Right atrium auricular region (tissue), 2 donors: ENCODE data around the gene ZNF691. TPM values are rescaled to one million over a fixed set of nuclear protein-coding genes. Genes with fewer than 3 reads are reported as not detected.
"Not testable (repeated sequence)": the region's sequence is repeated elsewhere in the genome, so short reads cannot be mapped to it uniquely, and the experiment has no call there.

Source experiments
- DNase-seq: peaks from one replicate; pipeline ENCODE4 v3.0.0-alpha.2; 2019; ENCODE audit warnings: low spot score
- H3K27ac ChIP-seq, 2 donors: fragments of 200-600 bp; sonication (generic); 1 replicate in 1 of 2; 2 replicates in 1 of 2; pipeline ENCODE4 v1.5.1; 2016 to 2019
- H3K27me3 ChIP-seq, 2 donors: fragments of 200-600 bp; sonication (generic); one replicate each; pipeline versions ENCODE4 v1.5.1 to v1.6.0; 2017 to 2019
- H3K36me3 ChIP-seq: fragments of 200-600 bp; sonication (generic); one replicate; pipeline ENCODE4 v1.5.1; 2016
- H3K4me1 ChIP-seq, 2 donors: fragments of 200-600 bp; sonication (generic); one replicate each; pipeline versions ENCODE4 v1.5.1 to v1.6.0; 2017 to 2019
- H3K4me3 ChIP-seq, 2 donors: fragments of 200-600 bp; sonication (generic); 1 replicate in 1 of 2; 2 replicates in 1 of 2; pipeline ENCODE4 v1.5.1; 2017 to 2019; ENCODE audit warnings: mild to moderate bottlenecking in 1 of 2, moderate library complexity in 1 of 2
- H3K9me3 ChIP-seq, 2 donors: fragments of 200-600 bp; sonication (generic); one replicate each; pipeline ENCODE4 v1.5.1; 2019
- CTCF ChIP-seq, 2 donors: fragments of 200-600 bp; sonication (generic); IDR thresholded peaks; one replicate each; pipeline ENCODE4 v1.5.1; 2019; ENCODE audit warnings: antibody characterized with exemption in 2 of 2
- total RNA-seq, 2 donors: library from RNA; depleted of rRNA; stranded (reverse); fragments of >200 nt; gene quantifications; one replicate each; pipeline ENCODE4 v1.1.0, GENCODE V29; 2016

The ZNF691 gene
- total RNA-seq, 2 donors from 2014 or later = 10.2 to 11.6 TPM

- peaks cover 5% of the 10 kb centered on the region for H3K36me3 ChIP-seq
- no peak overlapping the region for H3K4me3 ChIP-seq
- no peaks in the 10 kb centered on the region for H3K27me3 ChIP-seq
- no peaks in the 10 kb centered on the region for H3K9me3 ChIP-seq
- DNase-seq = no peak
- no peak overlapping the region for H3K27ac ChIP-seq
- no peak for TF ChIP-seq CTCF (IDR thresholded peaks at IDR 0.05)
- no peaks in the 10 kb centered on the region for H3K4me1 ChIP-seq
Observed at GRCh38 chr1:42806593-42806992, 39.8 kb upstream of the ZNF691 start.

GRCh38 chr1:42807056-42807668, 39.3 kb upstream of the ZNF691 start:
- Histone ChIP-seq H3K4me1 (no peaks in the 10 kb centered on the region), H3K27me3 (no peaks in the 10 kb centered on the region), H3K9me3 (no peaks in the 10 kb centered on the region), H3K36me3 (peaks cover 5% of the 10 kb centered on the region), H3K27ac (no peak overlapping the region), H3K4me3 (no peak overlapping the region)
- no peak for TF ChIP-seq CTCF (IDR thresholded peaks at IDR 0.05)
- no peak for DNase-seq

- peaks cover 0 to 21% of the 10 kb centered on the region in 2 donors for H3K4me1 ChIP-seq
- DNase-seq, H3K36me3 ChIP-seq, H3K27me3 ChIP-seq, H3K27ac ChIP-seq, H3K9me3 ChIP-seq, H3K4me3 ChIP-seq: not testable (repeated sequence)
Observed at GRCh38 chr1:42814815-42815214, 31.6 kb upstream of the ZNF691 start.

GRCh38 chr1:42815941-42816584, 30.4 kb upstream of the ZNF691 start:
- H3K4me3 ChIP-seq = peak overlapping the region; percentile 72 to 90
- DNase-seq = no peak
- peaks cover 0 to 21% of the 10 kb centered on the region in 2 donors for H3K4me1 ChIP-seq
- H3K9me3 ChIP-seq = no peaks in the 10 kb centered on the region
- H3K27ac ChIP-seq = peak overlapping the region; percentile 97 to 99
- no peaks in the 10 kb centered on the region for H3K36me3 ChIP-seq
- no peaks in the 10 kb centered on the region for H3K27me3 ChIP-seq
- no peak for TF ChIP-seq CTCF (IDR thresholded peaks at IDR 0.05)

- no peaks in the 10 kb centered on the region for H3K9me3 ChIP-seq
- H3K27ac ChIP-seq = peak within 1 kb of the TSS; percentile 97 to 99
- no peaks in the 10 kb centered on the region for H3K36me3 ChIP-seq
- TF ChIP-seq CTCF (IDR thresholded peaks at IDR 0.05) = no peak
- no peaks in the 10 kb centered on the region for H3K27me3 ChIP-seq
- peaks cover 0 to 21% of the 10 kb centered on the region in 2 donors for H3K4me1 ChIP-seq
- H3K4me3 ChIP-seq = peak within 1 kb of the TSS; percentile 72 to 90
- DNase-seq = peak; percentile 86
Observed at GRCh38 chr1:42816585-42817439, 29.6 kb upstream of the ZNF691 start, which contains the start of the genes ERMAP and SVBP. Gene ERMAP, plus strand, starts transcription at chr1:42817122. Its CDS starts 13,327 bp downstream, at chr1:42830449. Gene SVBP, minus strand, starts transcription at chr1:42817397. Its CDS starts 853 bp downstream, at chr1:42816544.

GRCh38 chr1:42817440-42817767, 29.0 kb upstream of the ZNF691 start:
- H3K36me3 ChIP-seq = no peaks in the 10 kb centered on the region
- no peaks in the 10 kb centered on the region for H3K27me3 ChIP-seq
- peak overlapping the region; percentile 72 to 90 for H3K4me3 ChIP-seq
- no peaks in the 10 kb centered on the region for H3K9me3 ChIP-seq
- no peak for TF ChIP-seq CTCF (IDR thresholded peaks at IDR 0.05)
- no peak for DNase-seq
- H3K4me1 ChIP-seq = peaks cover 0 to 25% of the 10 kb centered on the region in 2 donors
- H3K27ac ChIP-seq = peak overlapping the region; percentile 97 to 99
